CD14-positive monocyte (primary cell): ENCODE data around the gene THSD4. TPM values are rescaled to one million over a fixed set of nuclear protein-coding genes. Genes with fewer than 3 reads are reported as not detected.

ENCODE experiments used
- DNase-seq, 3 donors: peaks; one replicate each; pipeline ENCODE4 v3.0.0-alpha.2; 2011 to 2022
- H2AFZ ChIP-seq: 2 replicates; pipeline ENCODE4 v1.6.0; 2012; ENCODE audit warnings: mild to moderate bottlenecking, low read depth, low read length, inconsistent platforms; ENCODE audit not compliant: insufficient read depth, poor library complexity, severe bottlenecking
- H3K27ac ChIP-seq, 2 donors: 1 replicate in 1 of 2; 2 replicates in 1 of 2; pipeline ENCODE4 v1.5.1; 2012 to 2013; ENCODE audit warnings: low read length in 2 of 2, control low read depth in 1 of 2, inconsistent platforms in 1 of 2, low read depth in 1 of 2, mild to moderate bottlenecking in 1 of 2
- H3K27me3 ChIP-seq, 2 donors: one replicate each; pipeline versions ENCODE4 v1.6.0 to v1.6.1; 2011 to 2013; ENCODE audit warnings: low read length in 2 of 2; ENCODE audit not compliant: control insufficient read depth in 2 of 2, insufficient read depth in 2 of 2
- H3K36me3 ChIP-seq, 2 donors: replicated peaks in 1 of 2; 1 replicate in 1 of 2; 2 replicates in 1 of 2; pipeline versions ENCODE4 v1.5.1 to v1.6.1; 2012 to 2013; ENCODE audit warnings: low read length in 2 of 2, control low read depth in 1 of 2, inconsistent platforms in 1 of 2, mild to moderate bottlenecking in 1 of 2; ENCODE audit not compliant: insufficient read depth in 2 of 2, control insufficient read depth in 1 of 2
- H3K4me1 ChIP-seq, 2 donors: 1 replicate in 1 of 2; 2 replicates in 1 of 2; pipeline versions ENCODE4 v1.5.1 to v1.6.1; 2012 to 2013; ENCODE audit warnings: low read length in 2 of 2, control low read depth in 1 of 2, inconsistent platforms in 1 of 2, mild to moderate bottlenecking in 1 of 2, moderate library complexity in 1 of 2; ENCODE audit not compliant: insufficient read depth in 2 of 2, control insufficient read depth in 1 of 2
- H3K4me2 ChIP-seq: replicated peaks from 2 replicates; pipeline ENCODE3; 2012; ENCODE audit warnings: low read length, moderate library complexity, mild to moderate bottlenecking; ENCODE audit not compliant: poor library complexity, severe bottlenecking; ENCODE audit errors: extremely low read depth
- H3K4me3 ChIP-seq, 3 experiments: fragments of 200-600 bp in 1 of 3; sonication (generic) in 1 of 3; replicated peaks in 1 of 3; 1 replicate in 2 of 3; 2 replicates in 1 of 3; pipeline ENCODE4 v1.5.1; 2011 to 2013; ENCODE audit warnings: low read length in 3 of 3, mild to moderate bottlenecking in 3 of 3, control low read depth in 2 of 3, low read depth in 2 of 3, inconsistent platforms in 1 of 3, moderate library complexity in 1 of 3
- H3K79me2 ChIP-seq: 2 replicates; pipeline ENCODE4 v1.6.0; 2012; ENCODE audit warnings: mild to moderate bottlenecking, control low read depth, inconsistent platforms, low read length, moderate library complexity; ENCODE audit not compliant: insufficient read depth
- H3K9ac ChIP-seq: 2 replicates; pipeline ENCODE4 v1.6.0; 2017; ENCODE audit warnings: low read length, mild to moderate bottlenecking; ENCODE audit not compliant: insufficient read depth, poor library complexity, severe bottlenecking
- H3K9me3 ChIP-seq, 2 donors: replicated peaks in 1 of 2; 1 replicate in 1 of 2; 2 replicates in 1 of 2; pipeline versions ENCODE4 v1.5.1 to v1.6.1; 2012 to 2013; ENCODE audit warnings: low read length in 2 of 2, control low read depth in 1 of 2; ENCODE audit not compliant: control insufficient read depth in 1 of 2, insufficient read depth in 1 of 2
- H4K20me1 ChIP-seq: 2 replicates; pipeline ENCODE4 v1.6.0; 2012; ENCODE audit warnings: mild to moderate bottlenecking, low read length, control low read depth, moderate library complexity; ENCODE audit not compliant: insufficient read depth
- H3K27ac Mint-ChIP-seq, 7 donors: one replicate each; pipeline ENCODE4 v1.8.0; 2020; ENCODE audit warnings: mild to moderate bottlenecking in 7 of 7, mixed read lengths in 7 of 7, moderate library complexity in 6 of 7, inconsistent platforms in 2 of 7
- H3K27me3 Mint-ChIP-seq, 3 donors: one replicate each; pipeline ENCODE4 v1.8.0; 2021 to 2022; ENCODE audit warnings: low read depth in 3 of 3, mild to moderate bottlenecking in 3 of 3, mixed read lengths in 3 of 3, moderate library complexity in 3 of 3, inconsistent platforms in 1 of 3
- H3K36me3 Mint-ChIP-seq, 2 donors: one replicate each; pipeline ENCODE4 v1.8.0; 2020; ENCODE audit warnings: mixed read lengths in 2 of 2, inconsistent platforms in 1 of 2, mild to moderate bottlenecking in 1 of 2
- H3K4me1 Mint-ChIP-seq: one replicate; pipeline ENCODE4 v1.8.0; 2020; ENCODE audit warnings: mild to moderate bottlenecking, mixed read lengths
- H3K4me3 Mint-ChIP-seq, 2 donors: one replicate each; pipeline ENCODE4 v1.8.0; 2020; ENCODE audit warnings: mild to moderate bottlenecking in 2 of 2, mixed read lengths in 2 of 2, moderate library complexity in 1 of 2
- H3K9me3 Mint-ChIP-seq, 7 donors: one replicate each; pipeline ENCODE4 v1.8.0; 2020 to 2022; ENCODE audit warnings: mixed read lengths in 7 of 7, mild to moderate bottlenecking in 6 of 7, moderate library complexity in 6 of 7, inconsistent platforms in 2 of 7
- CTCF ChIP-seq: fragments of 200-600 bp; IDR thresholded peaks from one replicate; pipeline ENCODE4 v1.8.0; 2022; ENCODE audit warnings: antibody characterized with exemption, mild to moderate bottlenecking
- WGBS: methylation state at CpG from one replicate; pipeline ENCODE4 v1.1.5; 2013; ENCODE audit warnings: missing lambda C conversion rate; ENCODE audit not compliant: insufficient coverage; 5-methylcytosine and 5-hydroxymethylcytosine counted together
- intact Hi-C, 2 donors: fragments of 100-400 bp; cut with micrococcal nuclease; formaldehyde crosslinking; loops; one replicate each; pipeline versions ENCODE4 v1.15.0 to v1.15.1; 2023
- polyA plus RNA-seq, 3 donors: library from polyadenylated mRNA; depleted of rRNA in 1 of 3; unstranded in 2 of 3; stranded (reverse) in 1 of 3; fragments of 300-500 nt in 2 of 3; fragments of >200 nt in 1 of 3; fragmentation: Illumina TruSeq in 2 of 3; gene quantifications; 1 replicate in 2 of 3; 2 replicates in 1 of 3; pipeline ENCODE4 v1.2.3, GENCODE V29; 2012 to 2021

The THSD4 gene
- polyA plus RNA-seq, 3 donors, result not detected

GRCh38 chr15:71079208-71080044 is 35.8 kb upstream of the THSD4 start:
- Histone ChIP-seq H2AFZ (no peak overlapping the region), H4K20me1 (no peaks in the 10 kb centered on the region), H3K9ac (no peak overlapping the region), H3K4me1 (no peaks in the 10 kb centered on the region), H3K9me3 (no peaks in the 10 kb centered on the region), H3K4me3 (no peak overlapping the region), H3K36me3 (no peaks in the 10 kb centered on the region), H3K4me2 (no peak overlapping the region), H3K27ac (no peak overlapping the region), H3K27me3 (no peaks in the 10 kb centered on the region), H3K79me2 (no peaks in the 10 kb centered on the region)
- WGBS, result 14% methylated on average over 1 of the region's 6 CpGs
- no peak for DNase-seq
- Mint-ChIP-seq H3K4me1 (no peaks in the 10 kb centered on the region), H3K4me3 (no peak overlapping the region), H3K36me3 (no peaks in the 10 kb centered on the region), H3K9me3 (peaks cover 0 to 7% (median 3%) of the 10 kb centered on the region in 7 donors), H3K27me3 (peaks cover 4 to 10% (median 4%) of the 10 kb centered on the region in 3 donors), H3K27ac (no peak overlapping the region)
- intact Hi-C loops, result no loop called here
- no peak for TF ChIP-seq CTCF

- peaks cover 0 to 7% (median 2%) of the 10 kb centered on the region in 7 donors for H3K9me3 Mint-ChIP-seq
- 82% methylated on average over 6 of the region's 7 CpGs for WGBS
- no peaks in the 10 kb centered on the region for H3K79me2 ChIP-seq
- no peaks in the 10 kb centered on the region for H3K9me3 ChIP-seq
- no peak for TF ChIP-seq CTCF
- no peaks in the 10 kb centered on the region for H3K27me3 ChIP-seq
- H4K20me1 ChIP-seq, result no peaks in the 10 kb centered on the region
- no peaks in the 10 kb centered on the region for H3K4me1 ChIP-seq
- H2AFZ ChIP-seq, result no peak overlapping the region
- H3K4me3 ChIP-seq, result no peak overlapping the region
- no peak for DNase-seq
- no peak overlapping the region for H3K9ac ChIP-seq
- no peaks in the 10 kb centered on the region for H3K36me3 Mint-ChIP-seq
- H3K27me3 Mint-ChIP-seq, result peaks cover 4 to 7% (median 4%) of the 10 kb centered on the region in 3 donors
- no peak overlapping the region for H3K4me3 Mint-ChIP-seq
- H3K4me2 ChIP-seq, result no peak overlapping the region
- no peaks in the 10 kb centered on the region for H3K4me1 Mint-ChIP-seq
- H3K27ac ChIP-seq, result no peak overlapping the region
- intact Hi-C loops, result no loop called here
- H3K36me3 ChIP-seq, result no peaks in the 10 kb centered on the region
- H3K27ac Mint-ChIP-seq, result no peak overlapping the region
Observed at GRCh38 chr15:71080166-71080565, 35.1 kb upstream of the THSD4 start.
